Epithelial cell of proximal tubule (primary cell): ENCODE data around the gene SLC66A3. TPM values are rescaled to one million over a fixed set of nuclear protein-coding genes. Genes with fewer than 3 reads are reported as not detected.

Experiments used
- DNase-seq: peaks from one replicate; pipeline ENCODE4 v3.0.0-alpha.2; 2011; ENCODE audit warnings: low read depth
- H3K4me3 ChIP-seq: 2 replicates; pipeline ENCODE4 v1.5.1; 2011; ENCODE audit warnings: low read depth, mild to moderate bottlenecking, low read length
- CTCF ChIP-seq: conservative IDR thresholded peaks from 2 replicates; pipeline ENCODE4 v1.5.1; 2012; ENCODE audit warnings: low read depth, mild to moderate bottlenecking, low read length
- total RNA-seq: library from RNA; depleted of rRNA; stranded (reverse); fragments of >200 nt; gene quantifications from 2 replicates; pipeline ENCODE4 v1.2.3, GENCODE V29; 2015

Gene SLC66A3
- 19.4 and 58.2 TPM in 2 replicates for total RNA-seq

- H3K4me3 ChIP-seq, result peak within 1 kb of the TSS; percentile 79
- TF ChIP-seq CTCF, result no peak
- no peak for DNase-seq
Measured at GRCh38 chr2:11155381-11156035, at the start of gene SLC66A3. Gene SLC66A3, plus strand, starts transcription at chr2:11155467. Its CDS starts 80 bp downstream, at chr2:11155547.

- no peak overlapping the region for H3K4me3 ChIP-seq
- no peak for DNase-seq
- no peak for TF ChIP-seq CTCF
Measured at GRCh38 chr2:11109002-11109401, 46.3 kb upstream of the SLC66A3 start.

GRCh38 chr2:11112870-11113428 is 42.3 kb upstream of the SLC66A3 start:
- H3K4me3 ChIP-seq, result no peak overlapping the region
- no peak for DNase-seq
- no peak for TF ChIP-seq CTCF

- H3K4me3 ChIP-seq, result no peak overlapping the region
- DNase-seq, result no peak
- TF ChIP-seq CTCF, result no peak
Measured at GRCh38 chr2:11117776-11118175, 37.5 kb upstream of the SLC66A3 start.

- no peak overlapping the region for H3K4me3 ChIP-seq
- TF ChIP-seq CTCF, result no peak
- DNase-seq, result no peak
Measured at GRCh38 chr2:11118761-11119160, 36.5 kb upstream of the SLC66A3 start.

- no peak for TF ChIP-seq CTCF
Measured at GRCh38 chr2:11121099-11121822, 34.0 kb upstream of the SLC66A3 start.

More at GRCh38 chr2:11121099-11121822, 34.0 kb upstream of the SLC66A3 start:
- no peak for DNase-seq
- H3K4me3 ChIP-seq, result no peak overlapping the region
